PFSK-1 (cell line): Measurements from ENCODE around the gene C13orf42.

Experiments used
- FOXP2 ChIP-seq: optimal IDR thresholded peaks from 2 replicates; pipeline ENCODE3; 2011; ENCODE audit warnings: borderline replicate concordance, control low read depth, inconsistent platforms; ENCODE audit not compliant: insufficient read depth; ENCODE audit errors: extremely low read length, extremely low read depth
- POLR2AphosphoS5 ChIP-seq: IDR thresholded peaks from 2 replicates; pipeline ENCODE4 v1.6.1; 2012; ENCODE audit warnings: low read depth, mild to moderate bottlenecking, control low read depth, low read length, moderate library complexity
- SIN3A ChIP-seq: IDR thresholded peaks from 2 replicates; pipeline ENCODE4 v1.6.1; 2012; ENCODE audit warnings: mild to moderate bottlenecking, low read length, moderate library complexity, borderline replicate concordance; ENCODE audit not compliant: insufficient read depth
- TAF1 ChIP-seq: IDR thresholded peaks from 2 replicates; pipeline ENCODE4 v1.6.1; 2012; ENCODE audit warnings: low read length, control low read depth, borderline replicate concordance; ENCODE audit not compliant: insufficient read depth
- TF ChIP-seq, protein P1 (sequence below), 2 experiments: IDR thresholded peaks; 2 replicates each; pipeline versions ENCODE4 v1.6.1 to v1.8.0; 2011 to 2012; ENCODE audit warnings: low read depth in 2 of 2, low read length in 2 of 2, control low read depth in 1 of 2, inconsistent platforms in 1 of 2, mild to moderate bottlenecking in 1 of 2, moderate library complexity in 1 of 2; ENCODE audit not compliant: insufficient read depth in 1 of 2

The C13orf42 gene

DNA sequence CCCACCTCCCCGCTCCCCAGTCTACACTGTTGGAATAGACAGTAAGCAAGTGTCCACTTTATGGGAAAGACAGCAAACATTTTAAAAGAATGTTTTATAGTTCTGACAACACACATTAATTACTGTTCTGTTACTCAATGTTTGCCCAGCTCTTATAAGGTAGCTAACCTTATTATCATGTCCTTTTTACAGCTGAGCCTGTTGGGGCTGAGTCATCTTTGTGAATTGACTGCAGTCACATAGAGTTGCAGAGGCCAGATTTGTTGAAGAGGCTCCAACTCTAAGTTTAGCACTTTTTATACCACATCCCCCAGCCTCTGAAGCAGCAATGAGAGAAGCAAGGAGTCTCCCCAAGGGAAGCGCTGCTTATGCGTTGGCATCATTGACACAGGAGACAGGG, 76.2 kb downstream of the C13orf42 start:
- TF ChIP-seq POLR2AphosphoS5 = no peak
- TF ChIP-seq FOXP2 = no peak
- no peak for TF ChIP-seq SIN3A
- TF ChIP-seq TAF1 = no peak
- TF ChIP-seq, protein P1, sequence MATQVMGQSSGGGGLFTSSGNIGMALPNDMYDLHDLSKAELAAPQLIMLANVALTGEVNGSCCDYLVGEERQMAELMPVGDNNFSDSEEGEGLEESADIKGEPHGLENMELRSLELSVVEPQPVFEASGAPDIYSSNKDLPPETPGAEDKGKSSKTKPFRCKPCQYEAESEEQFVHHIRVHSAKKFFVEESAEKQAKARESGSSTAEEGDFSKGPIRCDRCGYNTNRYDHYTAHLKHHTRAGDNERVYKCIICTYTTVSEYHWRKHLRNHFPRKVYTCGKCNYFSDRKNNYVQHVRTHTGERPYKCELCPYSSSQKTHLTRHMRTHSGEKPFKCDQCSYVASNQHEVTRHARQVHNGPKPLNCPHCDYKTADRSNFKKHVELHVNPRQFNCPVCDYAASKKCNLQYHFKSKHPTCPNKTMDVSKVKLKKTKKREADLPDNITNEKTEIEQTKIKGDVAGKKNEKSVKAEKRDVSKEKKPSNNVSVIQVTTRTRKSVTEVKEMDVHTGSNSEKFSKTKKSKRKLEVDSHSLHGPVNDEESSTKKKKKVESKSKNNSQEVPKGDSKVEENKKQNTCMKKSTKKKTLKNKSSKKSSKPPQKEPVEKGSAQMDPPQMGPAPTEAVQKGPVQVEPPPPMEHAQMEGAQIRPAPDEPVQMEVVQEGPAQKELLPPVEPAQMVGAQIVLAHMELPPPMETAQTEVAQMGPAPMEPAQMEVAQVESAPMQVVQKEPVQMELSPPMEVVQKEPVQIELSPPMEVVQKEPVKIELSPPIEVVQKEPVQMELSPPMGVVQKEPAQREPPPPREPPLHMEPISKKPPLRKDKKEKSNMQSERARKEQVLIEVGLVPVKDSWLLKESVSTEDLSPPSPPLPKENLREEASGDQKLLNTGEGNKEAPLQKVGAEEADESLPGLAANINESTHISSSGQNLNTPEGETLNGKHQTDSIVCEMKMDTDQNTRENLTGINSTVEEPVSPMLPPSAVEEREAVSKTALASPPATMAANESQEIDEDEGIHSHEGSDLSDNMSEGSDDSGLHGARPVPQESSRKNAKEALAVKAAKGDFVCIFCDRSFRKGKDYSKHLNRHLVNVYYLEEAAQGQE (IDR thresholded peaks at IDR 0.05; ENCODE audit: insufficient read depth in 1 of 2, low read depth in 2 of 2, low read length in 2 of 2) = no peak

DNA sequence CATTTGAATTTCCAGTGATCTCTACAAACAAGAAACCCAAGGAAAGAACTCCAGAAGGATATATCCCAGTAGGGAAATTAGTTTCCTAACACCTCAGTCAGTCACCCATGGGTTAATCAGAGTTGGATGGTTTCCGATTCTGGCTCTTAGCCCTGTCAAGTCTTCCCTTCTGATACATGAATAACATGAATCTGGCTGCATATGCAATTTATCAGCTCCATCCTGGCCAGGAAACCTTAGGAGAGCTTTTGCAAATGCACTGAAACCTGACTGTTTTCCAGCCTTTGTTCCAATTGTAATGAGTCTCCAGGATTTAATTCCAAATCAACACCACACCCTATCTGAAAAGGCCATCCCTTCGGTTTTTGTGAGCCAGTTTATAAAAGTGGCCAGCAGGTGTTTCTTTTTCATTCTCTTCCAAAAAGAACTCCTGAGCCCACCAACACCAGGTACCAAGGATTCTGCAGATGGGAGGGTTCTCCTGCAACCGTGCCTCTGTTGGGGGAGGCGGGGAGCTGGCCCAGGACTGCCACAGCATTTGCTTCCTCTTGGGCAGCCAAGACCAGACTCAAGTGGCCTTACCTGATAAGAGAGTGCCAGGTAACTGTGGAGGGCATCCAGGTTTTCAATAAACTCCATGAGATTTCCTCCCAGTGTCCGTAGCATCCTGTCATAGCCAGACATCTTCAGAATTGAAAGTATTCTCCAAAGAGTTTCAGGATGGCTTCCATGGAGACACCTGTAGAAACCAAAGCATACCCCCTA, 77.5 kb downstream of the C13orf42 start:
- no peak for TF ChIP-seq FOXP2
- no peak for TF ChIP-seq TAF1
- TF ChIP-seq, protein P1 (IDR thresholded peaks at IDR 0.05; ENCODE audit: insufficient read depth in 1 of 2, low read depth in 2 of 2, low read length in 2 of 2) = no peak
- TF ChIP-seq POLR2AphosphoS5 = no peak
- no peak for TF ChIP-seq SIN3A

- TF ChIP-seq FOXP2 (no peak), POLR2AphosphoS5 (no peak), SIN3A (no peak), TAF1 (no peak)
- TF ChIP-seq, protein P1 (IDR thresholded peaks at IDR 0.05; ENCODE audit: insufficient read depth in 1 of 2, low read depth in 2 of 2, low read length in 2 of 2) = no peak
Observed at GRCh38 chr13:51032831-51033230, 78.2 kb downstream of the C13orf42 start.
